ENCODE measurements around the gene RTN4. TPM values are rescaled to one million over a fixed set of nuclear protein-coding genes. Genes with fewer than 3 reads are reported as not detected.

Gene RTN4
- total RNA-seq, 2 donors from 2014 or later = 180 to 225 TPM

GRCh38 chr2:54947646-54948045 lies 102.6 kb downstream of the RTN4 start:
- Histone ChIP-seq H3K27me3 (ENCODE audit: control insufficient read depth, insufficient read depth, low read length, poor library complexity, severe bottlenecking) (no peaks in the 10 kb centered on the region), H3K4me3 (ENCODE audit: low read length) (no peak overlapping the region), H3K36me3 (ENCODE audit: control insufficient read depth, insufficient read depth, low read length) (no peaks in the 10 kb centered on the region), H3K9ac (ENCODE audit: extremely low read depth, low read length, poor library complexity, severe bottlenecking) (no peak overlapping the region), H3K4me1 (ENCODE audit: control insufficient read depth, insufficient read depth, low read length) (peaks cover 6% of the 10 kb centered on the region), H3K9me3 (ENCODE audit: control insufficient read depth, low read length) (no peaks in the 10 kb centered on the region), H3K27ac (ENCODE audit: low read depth, low read length) (peak overlapping the region; percentile 59)
- no peak for TF ChIP-seq CTCF (conservative IDR thresholded peaks at IDR 0.05)
- Mint-ChIP-seq H3K4me1 (peaks cover 30% of the 10 kb centered on the region), H3K27ac (no peak overlapping the region), H3K27me3 (ENCODE audit: insufficient read depth) (no peaks in the 10 kb centered on the region), H3K9me3 (peaks cover 7% of the 10 kb centered on the region), H3K36me3 (ENCODE audit: low read depth) (peaks cover 2% of the 10 kb centered on the region), H3K4me3 (no peak overlapping the region)
- 90 to 93% methylated on average over 8 to 9 of the region's 9 CpGs for WGBS, 2 experiments (ENCODE audit: insufficient coverage in 1 of 2, insufficient read length in 1 of 2)
- no peak for DNase-seq

GRCh38 chr2:54947136-54947535 lies 103.1 kb downstream of the RTN4 start:
- no peak overlapping the region for H3K27ac Mint-ChIP-seq
- DNase-seq = no peak
- H3K27me3 Mint-ChIP-seq (ENCODE audit: insufficient read depth) = no peaks in the 10 kb centered on the region
- no peaks in the 10 kb centered on the region for H3K36me3 ChIP-seq (ENCODE audit: control insufficient read depth, insufficient read depth, low read length)
- H3K27ac ChIP-seq (ENCODE audit: low read depth, low read length) = no peak overlapping the region
- H3K4me1 Mint-ChIP-seq = peaks cover 30% of the 10 kb centered on the region
- H3K36me3 Mint-ChIP-seq (ENCODE audit: low read depth) = peaks cover 2% of the 10 kb centered on the region
- no peak overlapping the region for H3K4me3 ChIP-seq (ENCODE audit: low read length)
- 79 to 85% methylated on average over 5 to 11 of the region's 11 CpGs for WGBS, 2 experiments (ENCODE audit: insufficient coverage in 1 of 2, insufficient read length in 1 of 2)
- peaks cover 6% of the 10 kb centered on the region for H3K4me1 ChIP-seq (ENCODE audit: control insufficient read depth, insufficient read depth, low read length)
- H3K4me3 Mint-ChIP-seq = no peak overlapping the region
- peaks cover 7% of the 10 kb centered on the region for H3K9me3 Mint-ChIP-seq
- no peaks in the 10 kb centered on the region for H3K9me3 ChIP-seq (ENCODE audit: control insufficient read depth, low read length)
- no peaks in the 10 kb centered on the region for H3K27me3 ChIP-seq (ENCODE audit: control insufficient read depth, insufficient read depth, low read length, poor library complexity, severe bottlenecking)
- H3K9ac ChIP-seq (ENCODE audit: extremely low read depth, low read length, poor library complexity, severe bottlenecking) = no peak overlapping the region
- no peak for TF ChIP-seq CTCF (conservative IDR thresholded peaks at IDR 0.05)

GRCh38 chr2:54946220-54946805 lies 103.9 kb downstream of the RTN4 start:
- Histone ChIP-seq H3K4me1 (ENCODE audit: control insufficient read depth, insufficient read depth, low read length) (peaks cover 6% of the 10 kb centered on the region), H3K27me3 (ENCODE audit: control insufficient read depth, insufficient read depth, low read length, poor library complexity, severe bottlenecking) (no peaks in the 10 kb centered on the region), H3K36me3 (ENCODE audit: control insufficient read depth, insufficient read depth, low read length) (no peaks in the 10 kb centered on the region), H3K9me3 (ENCODE audit: control insufficient read depth, low read length) (no peaks in the 10 kb centered on the region), H3K4me3 (ENCODE audit: low read length) (no peak overlapping the region), H3K9ac (ENCODE audit: extremely low read depth, low read length, poor library complexity, severe bottlenecking) (no peak overlapping the region), H3K27ac (ENCODE audit: low read depth, low read length) (no peak overlapping the region)
- no peak overlapping the region for H3K4me3 Mint-ChIP-seq
- H3K9me3 Mint-ChIP-seq = peaks cover 7% of the 10 kb centered on the region
- H3K27me3 Mint-ChIP-seq (ENCODE audit: insufficient read depth) = no peaks in the 10 kb centered on the region
- peaks cover 30% of the 10 kb centered on the region for H3K4me1 Mint-ChIP-seq
- 84 to 89% methylated on average over 7 to 9 of the region's 9 CpGs for WGBS, 2 experiments (ENCODE audit: insufficient coverage in 1 of 2, insufficient read length in 1 of 2)
- no peak for DNase-seq
- no peak for TF ChIP-seq CTCF (conservative IDR thresholded peaks at IDR 0.05)
- H3K27ac Mint-ChIP-seq = peak overlapping the region; percentile 75
- H3K36me3 Mint-ChIP-seq (ENCODE audit: low read depth) = peaks cover 2% of the 10 kb centered on the region
